Measurements from ENCODE around the gene NCOR2. TPM values are rescaled to one million over a fixed set of nuclear protein-coding genes. Genes with fewer than 3 reads are reported as not detected.

The NCOR2 gene
- total RNA-seq, 2 donors from 2014 or later = 72.8 to 87.8 TPM

- H3K36me3 Mint-ChIP-seq (ENCODE audit: low read depth) = no peaks in the 10 kb centered on the region
- H3K9me3 Mint-ChIP-seq = no peaks in the 10 kb centered on the region
- H3K4me1 Mint-ChIP-seq = peaks cover 11% of the 10 kb centered on the region
- H3K27me3 Mint-ChIP-seq = no peaks in the 10 kb centered on the region
- ATAC-seq (replicated peaks) = no peak
- no peak overlapping the region for H3K4me3 Mint-ChIP-seq
- no peak overlapping the region for H3K27ac Mint-ChIP-seq
Measured at GRCh38 chr12:124541322-124541721, 26.1 kb downstream of the NCOR2 start.

GRCh38 chr12:124539084-124540041 is 28.0 kb downstream of the NCOR2 start:
- H3K27ac Mint-ChIP-seq = no peak overlapping the region
- H3K9me3 Mint-ChIP-seq = no peaks in the 10 kb centered on the region
- H3K4me3 Mint-ChIP-seq = no peak overlapping the region
- peaks cover 14% of the 10 kb centered on the region for H3K4me1 Mint-ChIP-seq
- H3K27me3 Mint-ChIP-seq = no peaks in the 10 kb centered on the region
- no peak for ATAC-seq (replicated peaks)
- H3K36me3 Mint-ChIP-seq (ENCODE audit: low read depth) = no peaks in the 10 kb centered on the region

GRCh38 chr12:124538194-124539082 is 29.0 kb downstream of the NCOR2 start:
- H3K36me3 Mint-ChIP-seq (ENCODE audit: low read depth) = peaks cover 6% of the 10 kb centered on the region
- no peak overlapping the region for H3K4me3 Mint-ChIP-seq
- peaks cover 14% of the 10 kb centered on the region for H3K4me1 Mint-ChIP-seq
- H3K9me3 Mint-ChIP-seq = no peaks in the 10 kb centered on the region
- no peak overlapping the region for H3K27ac Mint-ChIP-seq
- H3K27me3 Mint-ChIP-seq = no peaks in the 10 kb centered on the region
- ATAC-seq (replicated peaks) = no peak

GRCh38 chr12:124537525-124538193 is 29.8 kb downstream of the NCOR2 start:
- Mint-ChIP-seq H3K36me3 (ENCODE audit: low read depth) (peaks cover 7% of the 10 kb centered on the region), H3K27me3 (no peaks in the 10 kb centered on the region), H3K4me1 (peaks cover 14% of the 10 kb centered on the region), H3K4me3 (no peak overlapping the region), H3K9me3 (no peaks in the 10 kb centered on the region), H3K27ac (no peak overlapping the region)
- no peak for ATAC-seq (replicated peaks)

GRCh38 chr12:124536641-124537040 is 30.8 kb downstream of the NCOR2 start:
- Mint-ChIP-seq H3K27ac (no peak overlapping the region), H3K36me3 (ENCODE audit: low read depth) (peaks cover 7% of the 10 kb centered on the region), H3K4me3 (no peak overlapping the region), H3K9me3 (no peaks in the 10 kb centered on the region), H3K27me3 (no peaks in the 10 kb centered on the region), H3K4me1 (peaks cover 14% of the 10 kb centered on the region)
- ATAC-seq (replicated peaks) = no peak

GRCh38 chr12:124534776-124535740 is 32.4 kb downstream of the NCOR2 start:
- Mint-ChIP-seq H3K27me3 (no peaks in the 10 kb centered on the region), H3K9me3 (no peaks in the 10 kb centered on the region), H3K27ac (no peak overlapping the region), H3K36me3 (ENCODE audit: low read depth) (peaks cover 7% of the 10 kb centered on the region), H3K4me3 (no peak overlapping the region), H3K4me1 (peaks cover 14% of the 10 kb centered on the region)
- no peak for ATAC-seq (replicated peaks)

GRCh38 chr12:124533456-124533855 is 34.0 kb downstream of the NCOR2 start:
- H3K27ac Mint-ChIP-seq = no peak overlapping the region
- H3K4me1 Mint-ChIP-seq = peaks cover 10% of the 10 kb centered on the region
- H3K27me3 Mint-ChIP-seq = no peaks in the 10 kb centered on the region
- no peak overlapping the region for H3K4me3 Mint-ChIP-seq
- no peak for ATAC-seq (replicated peaks)
- H3K36me3 Mint-ChIP-seq (ENCODE audit: low read depth) = peaks cover 7% of the 10 kb centered on the region
- no peaks in the 10 kb centered on the region for H3K9me3 Mint-ChIP-seq

GRCh38 chr12:124532967-124533366 is 34.4 kb downstream of the NCOR2 start:
- no peaks in the 10 kb centered on the region for H3K27me3 Mint-ChIP-seq
- H3K4me3 Mint-ChIP-seq = no peak overlapping the region
- peaks cover 15% of the 10 kb centered on the region for H3K4me1 Mint-ChIP-seq
- no peak overlapping the region for H3K27ac Mint-ChIP-seq
- ATAC-seq (replicated peaks) = no peak
- no peaks in the 10 kb centered on the region for H3K9me3 Mint-ChIP-seq
- H3K36me3 Mint-ChIP-seq (ENCODE audit: low read depth) = peaks cover 7% of the 10 kb centered on the region

- no peak overlapping the region for H3K27ac Mint-ChIP-seq
- no peaks in the 10 kb centered on the region for H3K27me3 Mint-ChIP-seq
- peaks cover 7% of the 10 kb centered on the region for H3K36me3 Mint-ChIP-seq (ENCODE audit: low read depth)
- H3K4me1 Mint-ChIP-seq = peaks cover 16% of the 10 kb centered on the region
- H3K9me3 Mint-ChIP-seq = no peaks in the 10 kb centered on the region
- no peak overlapping the region for H3K4me3 Mint-ChIP-seq
- ATAC-seq (replicated peaks) = no peak
Measured at GRCh38 chr12:124532331-124532750, 35.1 kb downstream of the NCOR2 start.

- Mint-ChIP-seq H3K36me3 (ENCODE audit: low read depth) (peaks cover 7% of the 10 kb centered on the region), H3K4me1 (peaks cover 16% of the 10 kb centered on the region), H3K27me3 (no peaks in the 10 kb centered on the region), H3K9me3 (no peaks in the 10 kb centered on the region), H3K27ac (no peak overlapping the region), H3K4me3 (no peak overlapping the region)
- no peak for ATAC-seq (replicated peaks)
Measured at GRCh38 chr12:124531906-124532305, 35.5 kb downstream of the NCOR2 start.

GRCh38 chr12:124531281-124531745 is 36.1 kb downstream of the NCOR2 start:
- peaks cover 10% of the 10 kb centered on the region for H3K4me1 Mint-ChIP-seq
- H3K27ac Mint-ChIP-seq = no peak overlapping the region
- H3K27me3 Mint-ChIP-seq = no peaks in the 10 kb centered on the region
- no peak for ATAC-seq (replicated peaks)
- H3K4me3 Mint-ChIP-seq = no peak overlapping the region
- H3K9me3 Mint-ChIP-seq = no peaks in the 10 kb centered on the region
- peaks cover 7% of the 10 kb centered on the region for H3K36me3 Mint-ChIP-seq (ENCODE audit: low read depth)

GRCh38 chr12:124530637-124531263 is 36.7 kb downstream of the NCOR2 start:
- no peaks in the 10 kb centered on the region for H3K27me3 Mint-ChIP-seq

More at GRCh38 chr12:124530637-124531263, 36.7 kb downstream of the NCOR2 start:
- H3K27ac Mint-ChIP-seq = no peak overlapping the region
- ATAC-seq (replicated peaks) = no peak
- no peaks in the 10 kb centered on the region for H3K9me3 Mint-ChIP-seq
- H3K4me3 Mint-ChIP-seq = no peak overlapping the region
- H3K4me1 Mint-ChIP-seq = peaks cover 8% of the 10 kb centered on the region
- H3K36me3 Mint-ChIP-seq (ENCODE audit: low read depth) = peaks cover 7% of the 10 kb centered on the region

Measured in activated T-helper 17 cell treated with anti-CD3 and anti-CD28 coated beads, Interleukin-2, amount 50 U/mL, for 72 hours (primary cell).